Measurements from ENCODE around the gene DPP8. TPM values are rescaled to one million over a fixed set of nuclear protein-coding genes. Genes with fewer than 3 reads are reported as not detected.
"Not testable (repeated sequence)": the region's sequence is repeated elsewhere in the genome, so short reads cannot be mapped to it uniquely, and the experiment has no call there.

DPP8 gene
- total RNA-seq, 1 donor from 2014 or later, result 39.9 TPM

- H3K4me3 ChIP-seq, result no peak overlapping the region
- H3K9me3 ChIP-seq (replicated peaks), result no peaks in the 10 kb centered on the region
- H3K27me3 ChIP-seq (ENCODE audit: low read depth), result no peaks in the 10 kb centered on the region
- peaks cover 91% of the 10 kb centered on the region for H3K36me3 ChIP-seq
- no peak for DNase-seq
- H3K27ac ChIP-seq (replicated peaks), result no peak overlapping the region
- no peaks in the 10 kb centered on the region for H3K4me1 ChIP-seq
- intact Hi-C loops (cut with micrococcal nuclease), result no loop called here
- TF ChIP-seq CTCF (IDR thresholded peaks at IDR 0.05; ENCODE audit: borderline replicate concordance), result no peak
These were observed 49.1 kb downstream of the DPP8 start for GRCh38 chr15:65468229-65468909.

GRCh38 chr15:65466901-65467300 is 50.6 kb downstream of the DPP8 start:
- no peak for DNase-seq
- no peak overlapping the region for H3K27ac ChIP-seq (replicated peaks)
- intact Hi-C loops (cut with micrococcal nuclease), result no loop called here
- no peaks in the 10 kb centered on the region for H3K9me3 ChIP-seq (replicated peaks)
- H3K4me3 ChIP-seq, result no peak overlapping the region
- H3K27me3 ChIP-seq (ENCODE audit: low read depth), result no peaks in the 10 kb centered on the region
- TF ChIP-seq CTCF (IDR thresholded peaks at IDR 0.05; ENCODE audit: borderline replicate concordance), result no peak
- H3K36me3 ChIP-seq, result peaks cover 91% of the 10 kb centered on the region
- H3K4me1 ChIP-seq, result no peaks in the 10 kb centered on the region

GRCh38 chr15:65463096-65463495 is 54.4 kb downstream of the DPP8 start:
- intact Hi-C loops (cut with micrococcal nuclease); H3K9me3 ChIP-seq (replicated peaks); H3K4me3 ChIP-seq; H3K4me1 ChIP-seq; H3K27ac ChIP-seq (replicated peaks); H3K27me3 ChIP-seq (ENCODE audit: low read depth); DNase-seq: not testable (repeated sequence)
- H3K36me3 ChIP-seq, result peaks cover 98% of the 10 kb centered on the region

- Histone ChIP-seq H3K9me3 (replicated peaks) (no peaks in the 10 kb centered on the region), H3K27ac (replicated peaks) (no peak overlapping the region), H3K36me3 (peaks cover 99% of the 10 kb centered on the region), H3K4me3 (no peak overlapping the region), H3K4me1 (no peaks in the 10 kb centered on the region), H3K27me3 (ENCODE audit: low read depth) (no peaks in the 10 kb centered on the region)
- no peak for TF ChIP-seq CTCF (IDR thresholded peaks at IDR 0.05; ENCODE audit: borderline replicate concordance)
- intact Hi-C loops (cut with micrococcal nuclease), result no loop called here
- DNase-seq, result no peak
These were observed 56.6 kb downstream of the DPP8 start for GRCh38 chr15:65460741-65461347.

- intact Hi-C loops (cut with micrococcal nuclease); H3K27ac ChIP-seq (replicated peaks); DNase-seq; H3K9me3 ChIP-seq (replicated peaks); H3K4me3 ChIP-seq; H3K27me3 ChIP-seq (ENCODE audit: low read depth); H3K4me1 ChIP-seq: not testable (repeated sequence)
- H3K36me3 ChIP-seq, result peaks cover 98% of the 10 kb centered on the region
These were observed 62.2 kb downstream of the DPP8 start for GRCh38 chr15:65455256-65455655.

- Histone ChIP-seq H3K27ac (replicated peaks) (no peak overlapping the region), H3K36me3 (peaks cover 93% of the 10 kb centered on the region), H3K4me1 (no peaks in the 10 kb centered on the region), H3K4me3 (no peak overlapping the region), H3K9me3 (replicated peaks) (no peaks in the 10 kb centered on the region), H3K27me3 (ENCODE audit: low read depth) (no peaks in the 10 kb centered on the region)
- TF ChIP-seq CTCF (IDR thresholded peaks at IDR 0.05; ENCODE audit: borderline replicate concordance), result no peak
- DNase-seq, result no peak
- intact Hi-C loops (cut with micrococcal nuclease), result no loop called here
These were observed 65.5 kb downstream of the DPP8 start for GRCh38 chr15:65451989-65452388.

All from left ventricle myocardium inferior (tissue), 1 donor.